GM19397 (cell line): ENCODE results near the gene GOLGA6A.

ENCODE experiments used
- ATAC-seq: cut with Tn5 transposase; IDR thresholded peaks from one replicate; pipeline ENCODE4 v1.9.1; 2021; ENCODE audit warnings: mild to moderate bottlenecking, moderate library complexity; ENCODE audit not compliant: unreplicated experiment

The GOLGA6A gene

DNA sequence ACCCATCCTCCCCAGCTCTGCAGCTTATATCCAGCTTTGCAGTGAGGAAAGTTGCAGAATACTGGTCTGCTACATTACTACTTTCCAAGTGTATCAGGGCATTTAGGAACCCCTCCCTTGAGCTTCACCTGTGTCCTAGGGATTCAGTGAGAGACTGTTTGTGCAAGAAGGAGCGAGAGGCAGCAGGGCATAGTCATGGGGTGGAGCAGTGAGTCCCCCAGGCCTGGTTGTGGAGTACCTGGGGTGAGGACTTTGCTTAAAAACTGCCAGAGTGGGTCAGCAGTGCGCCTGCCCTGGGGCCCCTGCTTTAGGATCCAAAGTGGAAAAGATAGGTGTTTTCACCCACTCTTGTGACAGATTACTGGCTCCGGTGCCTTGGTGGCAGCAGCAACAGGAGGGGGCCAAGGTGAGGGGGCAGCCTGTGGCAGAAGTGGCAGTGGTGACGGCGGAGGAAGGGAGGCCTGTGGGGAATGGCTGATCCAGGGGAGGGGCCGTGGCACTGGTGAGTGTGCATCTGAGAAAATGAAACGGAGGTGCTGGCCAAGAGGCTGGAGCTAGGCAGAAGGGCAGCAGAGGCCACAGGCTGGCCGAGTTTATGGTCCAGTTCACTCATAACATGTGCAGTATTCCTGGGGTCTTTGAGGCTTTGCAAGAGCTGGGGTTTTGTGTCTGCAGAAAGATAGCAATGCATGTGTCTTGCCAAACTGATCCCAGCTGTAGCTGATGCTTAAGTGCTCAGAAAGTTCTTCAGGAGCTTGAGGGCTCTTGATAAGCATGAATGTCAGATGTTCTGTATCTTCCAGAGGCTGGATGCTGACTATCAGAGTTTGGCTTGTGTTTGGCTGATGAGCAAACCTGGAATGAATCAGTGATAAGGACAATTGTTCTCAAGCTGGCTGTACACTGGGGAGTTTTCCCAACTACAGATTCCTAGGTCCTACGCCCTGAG, 43.4 kb downstream of the GOLGA6A start:
- no peak for ATAC-seq

DNA sequence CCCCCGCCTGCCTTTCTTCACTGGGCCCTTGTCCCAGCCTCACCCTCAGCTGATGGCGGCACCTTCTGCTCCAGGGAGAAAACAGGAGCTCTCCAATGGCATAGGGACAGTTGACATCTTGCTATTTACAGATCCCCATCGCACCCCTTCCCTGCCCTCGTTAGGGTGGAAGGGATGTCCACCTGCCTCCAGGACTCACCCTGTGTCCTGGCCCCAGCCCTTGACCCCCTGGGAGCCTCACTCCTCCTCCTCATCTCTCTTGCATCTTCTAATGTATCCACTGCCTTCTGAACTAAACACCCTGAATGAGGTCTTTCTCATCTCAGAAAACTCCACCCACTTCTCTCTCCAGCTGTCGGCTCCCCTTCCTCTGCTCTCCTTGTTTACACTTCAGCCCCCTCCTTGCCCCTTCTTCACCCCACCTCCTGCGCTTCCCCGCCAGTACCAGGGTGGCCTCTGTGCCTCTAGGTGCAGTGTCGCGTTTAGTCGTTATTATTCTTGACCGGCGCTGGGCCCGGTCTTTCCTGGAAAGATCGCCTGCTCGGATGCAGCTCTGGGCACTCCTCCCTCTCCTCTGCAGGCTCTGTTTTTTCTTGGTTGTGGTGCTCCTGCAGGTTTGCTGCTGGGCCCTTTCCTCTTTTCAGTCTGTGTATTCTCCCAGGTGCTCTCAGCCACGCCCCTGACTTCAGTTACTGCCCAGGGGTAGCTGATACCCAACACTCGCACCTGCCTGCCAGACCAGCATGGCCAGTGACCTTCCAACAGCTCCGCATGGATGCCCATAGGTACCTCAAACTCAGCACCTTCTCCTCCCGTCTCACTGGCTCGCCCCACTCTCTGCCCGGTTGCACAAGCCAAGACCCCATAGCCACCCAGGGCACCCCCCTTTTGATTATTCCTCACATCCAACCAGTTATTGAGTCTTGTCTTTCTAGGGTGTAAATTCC, 44.9 kb downstream of the GOLGA6A start:
- no peak for ATAC-seq

DNA sequence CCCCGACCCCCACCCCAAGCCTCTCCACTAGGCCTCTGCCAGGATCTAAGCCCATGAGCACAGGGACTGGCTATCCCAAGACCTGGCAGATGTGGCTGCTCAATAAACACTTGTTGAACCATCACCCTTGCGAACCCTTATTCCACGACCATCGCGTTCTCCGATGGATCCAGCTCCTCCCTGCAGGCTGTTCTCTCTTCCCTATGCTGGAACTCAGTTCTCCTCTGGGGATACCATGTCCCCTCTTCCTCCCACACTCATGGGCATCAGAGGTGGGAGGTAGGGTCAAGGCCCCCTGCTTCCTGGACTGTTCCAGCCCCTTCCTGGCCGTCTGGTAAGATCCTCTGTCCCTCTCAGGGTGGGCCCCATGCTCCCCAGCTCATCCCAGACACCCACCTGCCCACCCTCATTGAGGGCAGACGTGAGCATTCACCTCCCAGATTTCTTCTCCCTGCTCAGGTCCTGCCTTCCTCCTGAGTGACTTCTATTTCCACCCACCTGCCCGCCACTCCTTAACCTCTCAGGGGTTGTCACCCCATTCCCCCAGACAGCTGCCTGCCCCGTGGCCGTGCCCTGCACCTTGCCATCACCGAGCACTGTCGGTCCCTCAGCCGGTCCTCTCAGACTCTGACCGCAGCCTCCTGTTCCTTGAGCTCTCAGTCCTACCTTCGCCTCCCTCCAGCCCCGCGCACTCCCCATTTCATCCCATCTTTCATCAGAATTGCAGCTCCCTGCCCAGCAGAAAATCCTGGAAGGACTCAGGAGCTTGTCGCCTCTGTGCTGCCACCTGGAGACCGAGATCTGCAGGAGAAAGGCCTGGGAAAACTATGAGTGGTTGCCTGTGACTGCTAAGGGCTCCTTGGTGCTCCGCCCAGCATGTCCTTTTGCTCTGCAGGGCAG, 45.8 kb downstream of the GOLGA6A start:
- ATAC-seq: no peak

DNA sequence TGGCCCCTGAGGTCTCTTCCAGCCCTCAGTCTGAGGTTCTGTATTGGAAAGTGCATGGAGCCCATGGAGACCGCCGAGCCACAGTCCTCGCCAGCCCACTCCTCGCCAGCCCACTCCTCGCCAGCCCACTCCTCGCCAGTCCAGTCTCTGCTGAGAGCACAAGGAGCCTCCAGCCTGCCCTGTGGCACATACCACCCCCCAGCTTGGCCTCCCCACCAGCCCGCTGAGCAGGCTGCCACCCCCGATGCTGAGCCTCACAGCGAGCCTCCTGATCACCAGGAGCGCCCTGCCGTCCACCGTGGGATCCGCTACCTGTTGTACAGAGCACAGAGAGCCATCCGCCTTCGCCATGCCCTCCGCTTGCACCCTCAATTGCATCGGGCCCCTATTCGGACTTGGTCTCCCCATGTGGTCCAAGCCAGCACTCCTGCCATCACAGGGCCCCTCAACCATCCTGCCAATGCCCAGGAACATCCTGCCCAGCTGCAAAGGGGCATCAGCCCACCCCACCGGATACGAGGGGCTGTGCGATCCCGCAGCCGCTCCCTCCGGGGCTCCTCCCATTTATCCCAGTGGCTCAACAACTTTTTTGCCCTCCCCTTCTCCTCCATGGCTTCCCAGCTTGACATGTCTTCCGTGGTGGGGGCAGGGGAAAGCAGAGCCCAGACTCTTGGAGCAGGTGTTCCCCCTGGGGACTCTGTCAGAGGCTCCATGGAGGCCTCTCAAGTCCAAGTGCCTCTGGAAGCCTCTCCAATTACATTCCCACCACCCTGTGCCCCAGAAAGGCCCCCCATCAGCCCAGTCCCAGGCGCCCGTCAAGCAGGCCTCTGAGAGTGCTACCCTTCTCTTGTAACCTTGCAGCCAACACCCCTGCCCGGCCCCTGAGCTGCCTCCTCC, 47.0 kb downstream of the GOLGA6A start:
- ATAC-seq: no peak

DNA sequence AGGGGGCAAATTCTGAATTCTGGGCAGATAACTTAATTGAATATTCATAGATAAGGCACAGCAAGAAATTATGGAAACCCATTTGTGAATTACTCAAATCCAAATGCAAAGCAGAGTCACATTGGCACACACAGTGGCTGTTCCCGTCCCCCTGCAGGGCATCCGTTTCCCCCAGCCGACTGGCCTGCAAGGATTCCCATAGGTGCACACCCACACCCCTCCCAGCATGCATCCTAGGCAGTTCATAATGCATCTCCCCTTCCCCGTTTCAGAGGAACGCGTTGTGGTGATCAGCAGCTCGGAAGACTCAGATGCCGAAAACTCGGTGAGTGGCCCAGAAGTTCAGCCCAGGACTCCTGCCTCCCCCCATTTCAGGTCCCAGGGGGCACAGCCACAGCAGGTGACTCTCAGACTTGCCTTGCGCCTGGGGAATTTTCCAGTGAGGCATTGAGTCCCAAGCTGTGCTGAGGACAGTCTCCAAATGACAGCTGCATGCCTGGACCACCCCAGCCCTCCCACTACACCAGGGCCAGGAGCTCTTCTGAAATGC, 48.1 kb downstream of the GOLGA6A start:
- ATAC-seq: no peak

DNA sequence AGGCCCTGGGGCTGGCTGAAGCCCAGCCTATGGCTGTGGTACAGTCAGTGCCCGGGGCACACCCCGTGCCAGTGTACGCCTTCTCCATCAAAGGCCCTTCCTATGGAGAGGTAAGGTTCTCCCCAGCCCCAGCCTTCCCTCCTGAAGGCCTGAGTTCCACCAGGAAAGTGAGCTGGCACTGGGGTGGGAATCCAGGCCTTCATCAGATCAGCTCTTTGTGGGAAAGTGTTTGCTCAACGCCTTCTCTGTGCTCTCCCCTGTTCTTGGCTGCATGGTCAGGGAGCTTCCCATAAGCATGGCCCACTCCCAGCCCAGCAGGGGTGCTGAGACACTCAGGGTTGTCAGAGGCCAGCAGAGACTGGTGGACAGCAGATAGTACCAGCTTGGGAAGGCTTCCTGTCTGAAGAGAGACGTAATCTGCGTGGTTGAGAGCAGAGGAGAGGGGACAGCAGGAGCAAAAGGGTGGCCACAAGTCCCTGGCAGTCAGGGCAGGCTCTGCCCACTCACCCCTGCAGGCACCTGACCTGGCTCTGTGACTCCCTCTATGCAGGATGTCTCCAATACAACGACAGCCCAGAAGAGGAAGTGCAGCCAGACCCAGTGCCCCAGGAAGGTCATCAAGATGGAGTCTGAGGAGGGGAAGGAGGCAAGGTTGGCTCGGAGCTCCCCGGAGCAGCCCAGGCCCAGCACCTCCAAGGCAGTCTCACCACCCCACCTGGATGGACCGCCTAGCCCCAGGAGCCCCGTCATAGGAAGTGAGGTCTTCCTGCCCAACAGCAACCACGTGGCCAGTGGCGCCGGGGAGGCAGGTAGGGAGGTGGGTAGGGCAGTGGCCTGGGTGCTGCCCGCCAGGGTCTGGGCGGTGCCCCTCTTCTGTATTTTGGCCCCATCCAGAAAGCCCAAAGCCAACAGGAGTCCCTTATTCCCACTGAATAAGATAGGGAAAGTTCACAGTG, 49.5 kb downstream of the GOLGA6A start:
- ATAC-seq: no peak

DNA sequence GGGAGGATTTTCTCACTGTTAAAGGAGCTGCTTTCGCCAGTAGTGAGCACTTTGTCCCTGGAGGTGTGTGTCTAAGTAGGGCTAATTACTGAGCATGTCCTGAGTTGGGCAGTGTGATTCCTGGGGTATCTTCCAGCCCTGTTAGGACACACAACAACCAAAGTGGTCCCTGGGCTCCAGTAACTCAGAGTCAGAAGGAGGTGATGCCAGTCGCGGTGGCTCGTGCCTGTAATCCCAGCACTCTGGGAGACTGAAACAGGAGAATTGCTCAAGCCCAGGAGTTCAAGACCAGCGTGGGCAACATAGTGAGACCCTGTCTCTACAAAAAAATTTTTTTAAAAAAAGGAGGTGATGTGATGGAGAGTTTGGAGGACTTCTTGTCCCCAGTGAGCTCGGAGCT, 50.3 kb downstream of the GOLGA6A start:
- no peak for ATAC-seq

DNA sequence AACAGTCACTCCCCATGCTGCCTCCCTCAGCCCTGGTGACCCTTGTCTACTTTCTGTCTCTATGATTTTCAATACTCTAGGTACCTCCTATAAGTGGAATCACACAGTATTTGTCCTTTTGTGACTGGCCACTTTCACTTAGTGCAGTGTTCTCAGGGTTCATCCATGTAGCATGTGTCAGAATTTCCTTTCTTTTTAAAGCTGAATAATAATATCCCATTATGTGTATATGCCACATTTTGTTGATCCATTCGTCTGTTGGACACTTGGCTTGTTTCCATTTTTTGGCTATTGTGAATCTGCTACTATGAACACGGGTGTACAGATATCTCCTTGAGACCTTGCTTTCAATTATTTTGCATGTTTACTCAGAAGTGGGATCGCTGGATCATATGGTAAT, 53.7 kb downstream of the GOLGA6A start:
- ATAC-seq: no peak

DNA sequence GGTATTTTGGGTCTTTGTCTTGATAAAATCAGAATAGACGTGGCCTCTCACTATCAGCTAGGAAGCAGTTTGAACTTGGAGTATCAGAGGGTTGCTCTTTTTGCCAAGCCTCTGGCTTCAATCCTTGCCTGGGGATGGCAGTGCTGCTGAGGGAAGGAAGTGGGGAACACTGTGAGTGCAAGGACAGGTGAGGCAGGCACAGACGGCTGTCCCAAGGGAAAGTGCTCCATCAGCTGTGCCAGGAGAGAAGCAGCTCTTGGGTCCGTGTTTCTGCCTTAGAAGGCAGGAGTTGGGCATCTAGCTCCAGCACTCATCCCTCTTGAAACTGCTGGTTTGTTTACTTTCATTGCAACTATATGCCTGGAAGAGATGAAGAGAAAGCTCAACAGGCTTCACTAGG, 54.7 kb downstream of the GOLGA6A start:
- ATAC-seq: no peak

DNA sequence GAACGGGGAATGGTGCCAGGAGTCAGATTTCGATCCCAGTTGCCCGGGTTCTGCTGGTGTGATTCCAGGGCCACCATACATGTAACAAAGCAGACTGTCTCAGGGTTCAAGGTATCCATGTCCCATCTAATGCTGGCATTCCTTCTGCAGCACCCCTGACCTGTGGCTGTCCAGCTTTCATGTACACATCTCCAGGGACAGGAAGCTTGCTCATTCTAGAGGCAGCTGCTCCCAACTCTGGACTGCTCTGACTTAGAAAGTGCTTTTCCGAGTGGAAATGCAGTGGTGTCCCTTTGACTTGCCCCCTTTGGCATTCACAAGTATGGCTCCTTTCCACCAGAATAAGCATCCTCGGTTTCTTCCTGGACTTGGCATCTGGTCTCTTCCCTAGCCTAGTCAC, 56.9 kb downstream of the GOLGA6A start:
- ATAC-seq: no peak

DNA sequence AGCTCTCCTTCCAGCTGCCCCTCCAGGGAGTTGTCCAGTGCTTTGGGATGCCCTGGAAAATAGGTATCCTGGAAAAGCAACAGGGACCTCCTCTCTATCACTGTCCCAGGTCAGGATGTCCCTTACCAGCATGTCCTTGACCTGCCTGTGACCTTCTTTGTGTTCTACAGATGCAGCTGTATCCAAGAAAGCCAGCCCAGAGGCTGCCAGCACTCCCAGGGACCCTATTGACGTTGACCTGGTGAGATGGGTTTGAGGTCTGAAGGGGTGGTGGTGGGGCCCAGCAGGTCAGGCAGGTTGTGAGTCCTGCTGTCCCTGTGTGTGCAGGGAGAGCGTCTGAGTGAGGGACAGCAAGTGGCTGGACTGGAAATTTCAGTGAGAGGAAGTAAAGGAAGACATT, 57.7 kb downstream of the GOLGA6A start:
- no peak for ATAC-seq

DNA sequence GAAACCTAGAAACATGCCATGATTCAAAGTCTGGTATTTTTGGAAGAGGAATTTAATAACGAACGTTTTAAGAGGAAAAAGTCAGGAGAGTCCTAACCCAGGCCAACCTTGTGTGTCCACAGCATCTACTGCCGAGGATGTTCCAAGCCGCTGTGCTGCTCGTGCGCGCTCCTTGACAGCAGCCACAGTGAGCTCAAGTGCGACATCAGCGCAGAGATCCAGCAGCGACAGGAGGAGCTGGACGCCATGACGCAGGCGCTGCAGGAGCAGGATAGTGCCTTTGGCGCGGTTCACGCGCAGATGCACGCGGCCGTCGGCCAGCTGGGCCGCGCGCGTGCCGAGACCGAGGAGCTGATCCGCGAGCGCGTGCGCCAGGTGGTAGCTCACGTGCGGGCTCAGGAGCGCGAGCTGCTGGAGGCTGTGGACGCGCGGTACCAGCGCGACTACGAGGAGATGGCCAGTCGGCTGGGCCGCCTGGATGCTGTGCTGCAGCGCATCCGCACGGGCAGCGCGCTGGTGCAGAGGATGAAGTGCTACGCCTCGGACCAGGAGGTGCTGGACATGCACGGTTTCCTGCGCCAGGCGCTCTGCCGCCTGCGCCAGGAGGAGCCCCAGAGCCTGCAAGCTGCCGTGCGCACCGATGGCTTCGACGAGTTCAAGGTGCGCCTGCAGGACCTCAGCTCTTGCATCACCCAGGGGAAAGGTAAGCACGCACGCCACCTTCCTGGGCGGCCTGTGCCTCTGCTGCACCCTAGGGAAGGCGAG, 59.5 kb downstream of the GOLGA6A start:
- ATAC-seq: no peak
